Liver (tissue), 9 donors: Measurements from ENCODE around the gene MFNG. TPM values are rescaled to one million over a fixed set of nuclear protein-coding genes. Genes with fewer than 3 reads are reported as not detected.
A peak's percentile ranks its signal among the peaks of the same experiment; 100 is the strongest.

ENCODE experiments used
- DNase-seq: peaks from one replicate; pipeline ENCODE4 v3.0.0-alpha.2; 2017; ENCODE audit warnings: low spot score
- H3K27ac ChIP-seq, 2 donors: one replicate each; pipeline ENCODE4 v1.7.0; 2013; ENCODE audit warnings: inconsistent platforms in 2 of 2, low read length in 2 of 2, control low read depth in 1 of 2, low read depth in 1 of 2, mild to moderate bottlenecking in 1 of 2
- H3K27me3 ChIP-seq, 4 donors: one replicate each; pipeline versions ENCODE4 v1.6.1 to v1.7.0; 2013; ENCODE audit warnings: low read length in 3 of 4, inconsistent platforms in 1 of 4, mild to moderate bottlenecking in 1 of 4, moderate library complexity in 1 of 4; ENCODE audit not compliant: control insufficient read depth in 4 of 4, insufficient read depth in 4 of 4
- H3K36me3 ChIP-seq, 4 donors: one replicate each; pipeline versions ENCODE4 v1.6.1 to v1.7.0; 2013; ENCODE audit warnings: low read length in 3 of 4, mild to moderate bottlenecking in 3 of 4, low read depth in 1 of 4, moderate library complexity in 1 of 4; ENCODE audit not compliant: control insufficient read depth in 4 of 4, insufficient read depth in 3 of 4
- H3K4me1 ChIP-seq, 4 donors: one replicate each; pipeline versions ENCODE4 v1.6.1 to v1.7.0; 2013; ENCODE audit warnings: low read length in 3 of 4, mild to moderate bottlenecking in 3 of 4, moderate library complexity in 1 of 4; ENCODE audit not compliant: control insufficient read depth in 4 of 4, insufficient read depth in 4 of 4
- H3K4me3 ChIP-seq, 3 donors: one replicate each; pipeline versions ENCODE4 v1.6.1 to v1.7.0; 2013; ENCODE audit warnings: low read length in 3 of 3, control low read depth in 1 of 3, low read depth in 1 of 3, mild to moderate bottlenecking in 1 of 3
- H3K9ac ChIP-seq, 2 donors: one replicate each; pipeline ENCODE4 v1.7.0; 2013; ENCODE audit warnings: low read length in 2 of 2, mild to moderate bottlenecking in 2 of 2, moderate library complexity in 2 of 2, control low read depth in 1 of 2, low read depth in 1 of 2
- H3K9me3 ChIP-seq, 4 donors: one replicate each; pipeline versions ENCODE4 v1.6.1 to v1.7.0; 2013; ENCODE audit warnings: low read length in 3 of 4; ENCODE audit not compliant: control insufficient read depth in 4 of 4
- EGR1 ChIP-seq, 2 donors: IDR thresholded peaks; 2 replicates each; pipeline ENCODE4 v1.6.1; 2016 to 2018; ENCODE audit warnings: antibody characterized with exemption in 2 of 2, low read depth in 2 of 2
- FOXA1 ChIP-seq: IDR thresholded peaks from 2 replicates; pipeline ENCODE4 v1.6.1; 2016; ENCODE audit warnings: antibody characterized with exemption
- GABPA ChIP-seq, 2 donors: IDR thresholded peaks in 1 of 2; conservative IDR thresholded peaks in 1 of 2; 2 replicates each; pipeline ENCODE4 v1.6.1; 2016; ENCODE audit warnings: antibody characterized with exemption in 2 of 2, mild to moderate bottlenecking in 1 of 2, moderate library complexity in 1 of 2
- HNF4A ChIP-seq, 2 donors: conservative IDR thresholded peaks; 2 replicates each; pipeline ENCODE4 v1.6.1; 2016; ENCODE audit warnings: antibody characterized with exemption in 2 of 2, mild to moderate bottlenecking in 2 of 2
- HNF4G ChIP-seq: IDR thresholded peaks from 2 replicates; pipeline ENCODE4 v1.6.1; 2016; ENCODE audit warnings: antibody characterized with exemption
- JUND ChIP-seq, 2 donors: IDR thresholded peaks; 2 replicates each; pipeline ENCODE4 v1.6.1; 2016; ENCODE audit warnings: antibody characterized with exemption in 2 of 2
- NR2F2 ChIP-seq: IDR thresholded peaks from 2 replicates; pipeline ENCODE4 v1.6.1; 2016; ENCODE audit warnings: antibody characterized with exemption
- RAD21 ChIP-seq, 2 donors: IDR thresholded peaks; 2 replicates each; pipeline ENCODE4 v1.6.1; 2016; ENCODE audit warnings: antibody characterized with exemption in 2 of 2, mild to moderate bottlenecking in 2 of 2
- RXRA ChIP-seq, 2 donors: IDR thresholded peaks; 2 replicates each; pipeline ENCODE4 v1.6.1; 2017 to 2018; ENCODE audit warnings: antibody characterized with exemption in 2 of 2, mild to moderate bottlenecking in 1 of 2
- SP1 ChIP-seq: IDR thresholded peaks from 2 replicates; pipeline ENCODE4 v1.6.1; 2018; ENCODE audit warnings: antibody characterized with exemption, mild to moderate bottlenecking
- TAF1 ChIP-seq: conservative IDR thresholded peaks from 2 replicates; pipeline ENCODE4 v1.6.1; 2016; ENCODE audit warnings: antibody characterized with exemption, mild to moderate bottlenecking
- YY1 ChIP-seq: IDR thresholded peaks from 2 replicates; pipeline ENCODE4 v1.6.1; 2016; ENCODE audit warnings: antibody characterized with exemption, mild to moderate bottlenecking
- WGBS: extraction: QIAGEN DNeasy Blood & Tissue Kit; methylation state at CpG from one replicate; pipeline ENCODE4 v1.1.7; 2013; 5-methylcytosine and 5-hydroxymethylcytosine counted together
- polyA plus RNA-seq, 2 donors: library from polyadenylated mRNA; stranded (reverse) in 1 of 2; unstranded in 1 of 2; fragments of 200-250 nt in 1 of 2; fragments of >200 nt in 1 of 2; fragmentation: Nextera tagmentation in 1 of 2; extraction: Ambion mirVana in 1 of 2; gene quantifications; one replicate each; pipeline versions ENCODE4 v1.2.1 to v1.2.3, GENCODE V29; 2013 to 2015
- total RNA-seq, 2 donors: library from RNA; depleted of rRNA; stranded (reverse); fragments of >200 nt; gene quantifications; one replicate each; pipeline ENCODE4 v1.2.3, GENCODE V29; 2014
- TF ChIP-seq, protein P1 (sequence below): IDR thresholded peaks from 2 replicates; pipeline ENCODE4 v1.6.1; 2016; ENCODE audit warnings: antibody characterized with exemption, mild to moderate bottlenecking
- TF ChIP-seq, protein P2 (sequence below): fragments of 150-350 bp; IDR thresholded peaks from 2 replicates; pipeline ENCODE4 v1.5.1; 2017; ENCODE audit warnings: improper control_type of control experiment, low read depth, low read length; ENCODE audit not compliant: missing input control
- TF ChIP-seq, protein P3 (sequence below): IDR thresholded peaks from 2 replicates; pipeline ENCODE4 v1.6.1; 2016; ENCODE audit warnings: antibody characterized with exemption
- TF ChIP-seq, protein P4 (sequence below): IDR thresholded peaks from 2 replicates; pipeline ENCODE4 v1.6.1; 2016; ENCODE audit warnings: antibody characterized with exemption
- TF ChIP-seq, protein P5 (sequence below): IDR thresholded peaks from 2 replicates; pipeline ENCODE4 v1.6.1; 2016; ENCODE audit warnings: antibody characterized with exemption
- donor health status: healthy.
- donor health status: healthy.
- donor health status: healthy.
- donor health status: healthy.
- donor health status: healthy.

MFNG gene
- total and polyA plus RNA-seq, 4 donors: 5.0 to 10.7 (median 7.4) TPM

DNA sequence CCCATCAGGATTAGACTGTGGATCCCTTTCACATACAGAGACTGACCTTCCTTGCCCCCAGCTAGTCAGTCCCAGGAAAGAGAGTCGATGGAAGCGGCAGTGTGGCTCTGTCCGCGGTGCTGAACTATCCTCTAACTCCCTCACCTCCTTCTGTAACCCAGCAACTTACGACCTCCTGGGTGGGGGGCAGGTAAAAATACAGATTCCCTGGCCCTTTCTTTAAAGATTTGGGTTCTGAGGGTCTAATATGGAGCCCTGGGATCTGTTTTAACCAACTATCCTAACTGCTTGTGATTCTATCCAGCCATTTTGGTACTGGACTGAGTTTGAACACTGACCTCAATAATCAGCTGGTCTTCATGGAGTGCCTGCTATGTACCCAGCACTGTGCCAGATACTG, 23.2 kb downstream of the MFNG start:
- TF ChIP-seq HNF4A (conservative IDR thresholded peaks at IDR 0.05): no peak
- TF ChIP-seq, protein P1, sequence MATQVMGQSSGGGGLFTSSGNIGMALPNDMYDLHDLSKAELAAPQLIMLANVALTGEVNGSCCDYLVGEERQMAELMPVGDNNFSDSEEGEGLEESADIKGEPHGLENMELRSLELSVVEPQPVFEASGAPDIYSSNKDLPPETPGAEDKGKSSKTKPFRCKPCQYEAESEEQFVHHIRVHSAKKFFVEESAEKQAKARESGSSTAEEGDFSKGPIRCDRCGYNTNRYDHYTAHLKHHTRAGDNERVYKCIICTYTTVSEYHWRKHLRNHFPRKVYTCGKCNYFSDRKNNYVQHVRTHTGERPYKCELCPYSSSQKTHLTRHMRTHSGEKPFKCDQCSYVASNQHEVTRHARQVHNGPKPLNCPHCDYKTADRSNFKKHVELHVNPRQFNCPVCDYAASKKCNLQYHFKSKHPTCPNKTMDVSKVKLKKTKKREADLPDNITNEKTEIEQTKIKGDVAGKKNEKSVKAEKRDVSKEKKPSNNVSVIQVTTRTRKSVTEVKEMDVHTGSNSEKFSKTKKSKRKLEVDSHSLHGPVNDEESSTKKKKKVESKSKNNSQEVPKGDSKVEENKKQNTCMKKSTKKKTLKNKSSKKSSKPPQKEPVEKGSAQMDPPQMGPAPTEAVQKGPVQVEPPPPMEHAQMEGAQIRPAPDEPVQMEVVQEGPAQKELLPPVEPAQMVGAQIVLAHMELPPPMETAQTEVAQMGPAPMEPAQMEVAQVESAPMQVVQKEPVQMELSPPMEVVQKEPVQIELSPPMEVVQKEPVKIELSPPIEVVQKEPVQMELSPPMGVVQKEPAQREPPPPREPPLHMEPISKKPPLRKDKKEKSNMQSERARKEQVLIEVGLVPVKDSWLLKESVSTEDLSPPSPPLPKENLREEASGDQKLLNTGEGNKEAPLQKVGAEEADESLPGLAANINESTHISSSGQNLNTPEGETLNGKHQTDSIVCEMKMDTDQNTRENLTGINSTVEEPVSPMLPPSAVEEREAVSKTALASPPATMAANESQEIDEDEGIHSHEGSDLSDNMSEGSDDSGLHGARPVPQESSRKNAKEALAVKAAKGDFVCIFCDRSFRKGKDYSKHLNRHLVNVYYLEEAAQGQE: peak; percentile 98
- no peak overlapping the region for H3K27ac ChIP-seq
- no peak overlapping the region for H3K4me3 ChIP-seq
- H3K9me3 ChIP-seq: no peaks in the 10 kb centered on the region
- peaks cover 0 to 2% (median 0%) of the 10 kb centered on the region in 4 donors for H3K4me1 ChIP-seq
- H3K36me3 ChIP-seq: no peaks in the 10 kb centered on the region
- DNase-seq: peak; percentile 58
- WGBS: 17% methylated on average over 5 of the region's 5 CpGs
- H3K27me3 ChIP-seq: peaks cover 0 to 2% (median 0%) of the 10 kb centered on the region in 4 donors
- no peak overlapping the region for H3K9ac ChIP-seq

DNA sequence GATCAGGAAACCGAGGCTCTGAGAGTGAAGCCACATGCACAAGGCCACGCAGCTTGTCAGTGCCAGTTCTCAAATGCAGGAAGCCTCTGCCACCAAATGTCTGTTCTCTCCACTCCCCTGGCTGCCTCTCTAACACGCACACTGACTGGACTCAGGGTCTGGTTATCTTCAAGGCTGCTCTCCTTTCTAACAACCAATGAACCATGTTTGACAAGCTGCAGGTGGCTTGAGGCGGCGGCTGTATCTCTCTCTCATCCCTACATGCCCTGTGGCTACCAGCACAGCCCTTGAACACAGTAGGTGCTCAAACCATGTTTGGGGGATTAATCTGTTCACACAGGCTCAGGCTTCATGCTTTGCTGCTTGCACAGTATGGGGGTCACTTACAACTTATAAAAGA, 23.7 kb downstream of the MFNG start:
- Histone ChIP-seq H3K27me3 (peaks cover 0 to 2% (median 0%) of the 10 kb centered on the region in 4 donors), H3K36me3 (no peaks in the 10 kb centered on the region), H3K9me3 (no peaks in the 10 kb centered on the region), H3K9ac (no peak overlapping the region), H3K27ac (no peak overlapping the region), H3K4me1 (peaks cover 0 to 2% (median 0%) of the 10 kb centered on the region in 4 donors), H3K4me3 (no peak overlapping the region)
- WGBS: 61% methylated on average over 5 of the region's 5 CpGs
- TF ChIP-seq NR2F2 (no peak), SP1 (no peak), GABPA (IDR thresholded peaks at IDR 0.05 in 1 of 2, conservative IDR thresholded peaks at IDR 0.05 in 1 of 2) (no peak), EGR1 (IDR thresholded peaks at IDR 0.05; ENCODE audit: low read depth in 2 of 2) (no peak), RAD21 (IDR thresholded peaks at IDR 0.05) (no peak), TAF1 (no peak), YY1 (no peak), HNF4G (no peak), FOXA1 (no peak), HNF4A (conservative IDR thresholded peaks at IDR 0.05) (no peak), RXRA (IDR thresholded peaks at IDR 0.05) (no peak), JUND (IDR thresholded peaks at IDR 0.05) (no peak)
- TF ChIP-seq, protein P2, sequence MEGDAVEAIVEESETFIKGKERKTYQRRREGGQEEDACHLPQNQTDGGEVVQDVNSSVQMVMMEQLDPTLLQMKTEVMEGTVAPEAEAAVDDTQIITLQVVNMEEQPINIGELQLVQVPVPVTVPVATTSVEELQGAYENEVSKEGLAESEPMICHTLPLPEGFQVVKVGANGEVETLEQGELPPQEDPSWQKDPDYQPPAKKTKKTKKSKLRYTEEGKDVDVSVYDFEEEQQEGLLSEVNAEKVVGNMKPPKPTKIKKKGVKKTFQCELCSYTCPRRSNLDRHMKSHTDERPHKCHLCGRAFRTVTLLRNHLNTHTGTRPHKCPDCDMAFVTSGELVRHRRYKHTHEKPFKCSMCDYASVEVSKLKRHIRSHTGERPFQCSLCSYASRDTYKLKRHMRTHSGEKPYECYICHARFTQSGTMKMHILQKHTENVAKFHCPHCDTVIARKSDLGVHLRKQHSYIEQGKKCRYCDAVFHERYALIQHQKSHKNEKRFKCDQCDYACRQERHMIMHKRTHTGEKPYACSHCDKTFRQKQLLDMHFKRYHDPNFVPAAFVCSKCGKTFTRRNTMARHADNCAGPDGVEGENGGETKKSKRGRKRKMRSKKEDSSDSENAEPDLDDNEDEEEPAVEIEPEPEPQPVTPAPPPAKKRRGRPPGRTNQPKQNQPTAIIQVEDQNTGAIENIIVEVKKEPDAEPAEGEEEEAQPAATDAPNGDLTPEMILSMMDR: no peak
- TF ChIP-seq, protein P3, sequence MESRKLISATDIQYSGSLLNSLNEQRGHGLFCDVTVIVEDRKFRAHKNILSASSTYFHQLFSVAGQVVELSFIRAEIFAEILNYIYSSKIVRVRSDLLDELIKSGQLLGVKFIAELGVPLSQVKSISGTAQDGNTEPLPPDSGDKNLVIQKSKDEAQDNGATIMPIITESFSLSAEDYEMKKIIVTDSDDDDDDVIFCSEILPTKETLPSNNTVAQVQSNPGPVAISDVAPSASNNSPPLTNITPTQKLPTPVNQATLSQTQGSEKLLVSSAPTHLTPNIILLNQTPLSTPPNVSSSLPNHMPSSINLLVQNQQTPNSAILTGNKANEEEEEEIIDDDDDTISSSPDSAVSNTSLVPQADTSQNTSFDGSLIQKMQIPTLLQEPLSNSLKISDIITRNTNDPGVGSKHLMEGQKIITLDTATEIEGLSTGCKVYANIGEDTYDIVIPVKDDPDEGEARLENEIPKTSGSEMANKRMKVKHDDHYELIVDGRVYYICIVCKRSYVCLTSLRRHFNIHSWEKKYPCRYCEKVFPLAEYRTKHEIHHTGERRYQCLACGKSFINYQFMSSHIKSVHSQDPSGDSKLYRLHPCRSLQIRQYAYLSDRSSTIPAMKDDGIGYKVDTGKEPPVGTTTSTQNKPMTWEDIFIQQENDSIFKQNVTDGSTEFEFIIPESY: no peak
- TF ChIP-seq, protein P4, sequence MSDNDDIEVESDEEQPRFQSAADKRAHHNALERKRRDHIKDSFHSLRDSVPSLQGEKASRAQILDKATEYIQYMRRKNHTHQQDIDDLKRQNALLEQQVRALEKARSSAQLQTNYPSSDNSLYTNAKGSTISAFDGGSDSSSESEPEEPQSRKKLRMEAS: no peak
- TF ChIP-seq, protein P5, sequence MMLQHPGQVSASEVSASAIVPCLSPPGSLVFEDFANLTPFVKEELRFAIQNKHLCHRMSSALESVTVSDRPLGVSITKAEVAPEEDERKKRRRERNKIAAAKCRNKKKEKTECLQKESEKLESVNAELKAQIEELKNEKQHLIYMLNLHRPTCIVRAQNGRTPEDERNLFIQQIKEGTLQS: no peak
- TF ChIP-seq, protein P1: no peak
- no peak for DNase-seq
